Stimulated activated CD4-positive, alpha-beta T cell treated with anti-CD3 and anti-CD28 coated beads, TNF-alpha, amount 100 ng/mL, for 24 hours (primary cell): ENCODE data around the gene AGAP1.

Experiments
- DNase-seq, 3 experiments: peaks; one replicate each; pipeline ENCODE4 v3.0.0-alpha.2; 2020; ENCODE audit warnings: low read depth in 3 of 3

AGAP1 gene

DNA sequence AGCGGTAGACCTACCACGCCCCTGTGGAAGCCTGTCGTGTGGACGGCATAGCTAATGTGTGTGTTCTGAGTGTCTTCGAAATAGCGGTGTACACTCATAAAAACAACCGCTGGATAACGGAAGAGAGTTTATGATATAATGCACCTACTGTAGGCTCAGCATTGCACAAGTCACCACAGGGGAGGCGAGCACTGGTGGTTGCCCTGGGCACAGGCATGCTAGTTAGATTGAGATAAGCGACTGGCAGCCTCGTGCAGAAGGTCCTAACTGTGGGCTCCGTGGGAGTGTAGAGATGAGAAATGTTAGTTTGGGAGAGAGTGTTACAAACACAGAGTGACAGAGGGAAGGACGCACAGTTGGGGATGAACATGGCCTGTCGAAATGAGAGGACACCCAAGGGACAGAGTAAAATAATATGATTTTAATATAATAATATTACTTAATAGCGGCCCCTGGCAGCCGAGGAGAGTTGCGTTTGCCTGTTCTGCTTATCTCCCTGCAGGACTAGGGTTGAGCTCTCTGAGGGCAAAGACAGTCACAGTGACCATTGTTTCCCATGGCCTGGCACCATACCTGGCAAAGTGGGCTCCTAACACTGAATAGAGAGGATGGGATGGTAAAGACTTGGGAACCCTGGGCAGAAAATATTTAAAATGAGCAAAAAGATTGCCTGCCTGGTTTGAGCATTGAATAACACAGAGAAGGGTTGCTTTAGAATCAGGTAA, 470.2 kb downstream of the AGAP1 start:
- no peak for DNase-seq

DNA sequence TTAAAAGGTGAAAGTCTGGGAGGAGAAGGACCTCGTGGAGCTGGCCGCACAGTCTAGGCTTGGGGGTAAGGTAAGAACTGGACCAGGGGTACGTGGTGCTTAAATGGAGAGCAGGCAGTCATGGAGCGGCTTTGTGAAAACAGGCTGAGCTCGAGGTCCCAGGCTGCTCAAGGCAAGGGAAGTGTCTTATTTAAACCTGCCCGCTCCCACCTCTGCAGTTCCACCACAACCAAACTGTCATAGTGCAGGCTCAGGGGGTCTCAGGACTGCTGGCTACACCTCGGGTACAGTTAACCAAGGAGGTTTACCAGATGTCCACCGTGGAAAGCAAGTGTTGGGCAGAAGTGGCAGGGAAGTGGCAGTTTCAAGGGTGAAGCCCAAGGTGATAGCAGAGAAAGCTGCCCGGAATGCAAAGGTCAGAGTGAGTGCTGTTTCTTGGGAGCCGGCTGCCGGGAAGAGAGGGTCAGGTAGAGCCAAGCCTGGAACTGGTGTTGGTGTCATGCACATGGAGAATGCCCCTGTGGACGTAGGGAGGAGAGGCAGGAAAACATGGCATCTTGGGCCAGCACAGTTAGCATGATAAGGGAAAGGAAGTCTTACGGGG, 471.0 kb downstream of the AGAP1 start:
- DNase-seq = no peak

DNA sequence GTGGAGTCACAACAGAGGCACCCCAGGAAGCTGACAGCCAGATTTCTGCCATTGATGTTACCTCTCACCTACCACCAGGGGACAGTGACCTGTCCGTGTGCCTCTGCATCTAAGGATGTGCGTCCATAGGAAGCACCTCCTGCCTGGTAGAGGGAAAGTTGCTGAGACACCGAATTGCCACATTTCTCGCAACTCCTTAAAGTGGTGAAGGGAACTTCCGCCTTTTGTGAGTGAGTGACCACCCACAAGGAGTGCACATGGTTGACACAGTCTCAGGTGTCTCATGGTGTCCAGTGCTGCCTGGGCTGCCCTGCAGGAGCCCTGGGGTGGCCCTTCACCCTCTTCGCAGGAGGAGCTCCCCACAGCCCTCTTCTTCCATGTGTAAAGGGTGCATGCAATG, 472.6 kb downstream of the AGAP1 start:
- DNase-seq = no peak

DNA sequence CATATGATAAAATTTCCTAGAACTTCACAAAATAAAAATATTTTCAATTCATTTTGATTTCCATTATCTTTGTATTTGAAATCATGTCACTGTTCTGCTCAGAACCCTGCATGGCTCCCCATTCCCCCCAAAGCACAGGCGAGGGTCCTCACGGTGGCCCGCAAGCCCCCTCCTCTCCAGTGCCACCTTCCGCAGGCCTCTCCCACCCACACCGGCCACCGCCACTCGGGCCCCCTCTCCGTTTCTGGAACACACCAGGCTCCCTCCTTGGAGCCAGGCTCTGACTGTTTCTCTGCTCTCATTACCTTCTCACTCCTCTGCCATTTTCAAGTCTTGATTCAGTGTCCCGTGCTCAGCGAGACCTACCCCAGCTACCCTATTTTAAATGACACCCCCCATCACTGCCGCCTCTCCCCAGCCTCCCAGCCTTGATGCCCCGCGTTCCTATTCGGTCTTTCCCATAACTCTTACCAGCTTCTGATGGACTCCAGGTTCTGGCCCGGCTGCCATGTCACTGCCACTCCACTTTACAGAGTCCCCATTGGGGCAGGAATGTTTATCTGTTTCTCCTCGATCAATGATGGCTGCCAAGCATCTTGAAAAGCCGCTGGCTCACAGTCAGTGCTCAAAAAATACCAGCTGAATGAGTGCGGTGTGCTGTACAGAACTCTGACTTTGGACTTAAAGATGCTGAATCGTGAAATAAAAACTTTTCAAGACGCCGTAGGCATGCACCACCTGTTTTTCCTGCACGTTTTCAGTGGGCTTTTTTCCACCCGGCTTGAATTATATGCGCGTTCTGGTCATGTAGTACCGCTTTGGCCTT, 473.3 kb downstream of the AGAP1 start:
- no peak for DNase-seq

DNA sequence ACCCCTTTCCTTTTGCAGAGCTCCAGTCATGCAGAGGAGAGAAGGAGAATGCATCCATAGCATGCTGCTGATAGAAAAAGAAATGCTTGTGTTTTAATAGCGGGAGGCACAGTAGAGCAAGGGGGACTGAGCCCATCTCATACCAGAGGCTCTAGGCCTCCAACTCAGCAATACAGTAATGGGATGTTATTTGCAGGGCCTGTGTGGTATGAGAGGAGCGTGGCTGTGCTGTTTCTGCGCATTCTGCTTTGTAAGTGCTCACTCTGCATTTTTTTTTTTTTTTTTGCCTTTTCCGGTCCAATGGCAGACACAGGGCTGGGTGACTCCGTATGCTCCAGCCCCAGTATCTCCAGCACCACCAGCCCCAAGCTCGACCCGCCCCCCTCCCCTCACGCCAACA, 474.3 kb downstream of the AGAP1 start:
- DNase-seq = no peak

DNA sequence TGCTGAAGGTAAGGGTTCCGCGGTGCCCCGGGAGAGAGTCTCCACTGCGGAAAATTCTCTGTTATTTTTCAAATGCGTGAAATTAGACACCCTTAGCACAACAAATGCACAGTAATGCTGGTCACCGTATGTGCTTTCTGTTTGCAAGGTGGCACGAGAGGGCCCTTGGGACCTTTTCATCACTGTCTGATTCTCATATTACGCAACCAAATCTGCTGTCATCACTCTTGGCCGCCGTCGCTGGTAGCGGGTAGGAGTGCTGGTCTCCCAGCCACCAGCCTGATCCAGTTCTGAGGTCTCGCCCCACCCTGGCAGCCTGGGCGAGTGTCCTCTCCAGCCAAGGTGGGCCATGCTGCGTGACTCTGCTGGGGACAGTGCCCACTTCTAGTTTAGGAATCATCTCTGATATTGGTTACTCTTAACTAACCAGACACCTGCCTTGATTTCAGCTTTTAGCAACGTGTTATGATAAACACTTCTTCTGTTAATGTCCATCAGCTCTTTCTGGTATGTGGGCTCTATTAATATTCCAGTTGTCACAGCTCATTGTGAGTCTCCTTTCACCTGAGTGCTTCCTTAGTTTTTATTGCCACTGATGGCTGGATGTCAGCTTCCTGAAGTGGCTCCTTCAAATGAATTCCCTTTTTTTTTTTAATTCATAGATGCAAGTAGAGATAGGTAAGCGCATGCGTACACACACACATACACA, 474.9 kb downstream of the AGAP1 start:
- DNase-seq = no peak

DNA sequence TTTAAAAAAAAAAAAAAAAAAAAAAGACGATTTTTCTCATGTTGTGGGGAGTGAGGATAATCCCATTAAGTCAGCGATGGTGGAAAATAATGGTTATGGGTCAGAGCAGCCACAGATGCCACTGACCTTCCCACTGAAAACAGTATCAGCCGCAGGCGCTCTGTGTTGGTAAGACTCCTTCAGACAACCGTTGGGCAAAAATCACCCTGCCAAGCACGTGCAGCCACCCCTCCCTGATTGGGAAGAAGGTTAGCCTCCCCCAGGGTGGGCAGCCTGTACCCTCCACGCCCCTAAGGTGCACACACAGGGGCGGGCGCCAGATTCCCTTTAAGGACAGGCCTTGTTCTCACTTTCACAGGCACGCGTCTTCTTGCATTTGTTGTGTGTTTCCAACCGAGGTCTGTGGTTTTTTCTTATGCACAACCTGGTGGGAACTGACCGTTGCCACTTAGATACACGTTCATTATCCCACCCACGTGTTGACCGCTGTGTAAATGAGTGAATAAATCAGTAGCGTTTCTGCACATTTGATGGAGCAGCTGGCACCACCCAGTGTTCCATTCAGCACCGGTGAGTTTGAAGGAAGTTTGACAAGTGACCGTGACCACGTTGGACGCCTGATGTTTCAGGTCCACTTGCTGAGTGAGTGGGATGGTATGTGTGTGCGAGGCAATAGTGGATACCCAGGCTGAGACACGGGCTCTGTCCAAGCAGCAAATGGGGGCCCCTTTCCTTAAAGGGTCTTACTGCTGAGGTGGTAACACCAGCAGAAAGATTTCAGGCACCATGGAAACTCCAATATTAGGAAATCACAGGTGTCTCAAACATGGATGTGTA, 476.6 kb downstream of the AGAP1 start:
- DNase-seq = no peak

DNA sequence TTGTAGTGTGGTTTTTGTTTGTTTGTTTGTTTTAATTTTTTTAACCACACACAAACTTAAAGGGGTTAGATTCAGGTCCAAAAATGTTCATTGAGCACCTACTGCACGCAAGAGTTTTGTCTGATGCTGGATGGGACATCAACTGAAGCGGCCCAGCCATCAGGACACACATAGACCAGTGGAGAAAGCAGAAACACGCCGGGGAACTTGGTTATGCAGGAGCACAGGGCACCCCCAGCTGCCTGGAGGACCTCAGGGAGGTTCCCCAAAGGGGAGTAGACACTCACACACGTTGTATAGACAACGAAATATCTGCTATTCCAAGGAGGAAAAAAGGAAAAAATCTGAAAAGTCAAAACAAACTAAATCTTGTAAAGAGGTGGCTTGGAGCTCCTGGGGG, 482.7 kb downstream of the AGAP1 start:
- no peak for DNase-seq

DNA sequence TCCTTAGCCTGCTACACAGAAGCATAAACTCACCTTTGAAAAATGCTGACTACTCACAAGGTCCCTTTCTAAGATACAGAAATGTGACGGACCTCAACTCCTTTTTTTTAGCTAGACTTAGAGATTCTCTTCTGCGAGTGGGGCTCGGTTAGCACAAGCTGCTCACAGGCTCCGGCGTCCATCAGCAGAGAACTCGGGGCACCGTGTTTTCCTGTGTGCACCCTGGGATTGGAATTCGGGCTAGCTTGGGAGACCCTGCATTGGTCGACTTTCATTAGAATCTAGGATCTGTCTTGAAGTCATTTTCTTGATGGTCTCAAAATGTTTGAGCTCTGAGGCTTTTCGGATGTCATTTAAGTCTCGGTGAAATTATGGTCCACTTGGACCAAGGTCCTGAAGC, 483.1 kb downstream of the AGAP1 start:
- no peak for DNase-seq

DNA sequence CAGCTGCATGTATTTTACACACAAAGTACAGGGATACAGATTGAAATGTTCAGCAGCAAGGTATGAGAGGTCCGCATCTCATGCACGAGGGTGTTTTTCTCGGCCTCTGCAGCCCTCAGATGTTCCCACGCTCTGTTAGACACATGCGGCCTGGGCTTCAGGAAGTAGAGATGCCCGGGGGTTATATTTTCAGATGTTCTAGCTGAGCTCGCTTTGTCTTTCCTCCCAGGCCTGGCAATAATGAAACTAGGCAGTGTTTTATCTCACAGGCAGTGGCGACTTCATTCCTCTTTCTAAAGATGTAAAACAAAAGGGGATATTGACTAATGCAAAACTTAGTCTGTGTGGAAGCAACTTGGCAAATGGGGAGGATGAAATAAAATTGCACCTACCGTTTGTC, 483.6 kb downstream of the AGAP1 start:
- DNase-seq = no peak

DNA sequence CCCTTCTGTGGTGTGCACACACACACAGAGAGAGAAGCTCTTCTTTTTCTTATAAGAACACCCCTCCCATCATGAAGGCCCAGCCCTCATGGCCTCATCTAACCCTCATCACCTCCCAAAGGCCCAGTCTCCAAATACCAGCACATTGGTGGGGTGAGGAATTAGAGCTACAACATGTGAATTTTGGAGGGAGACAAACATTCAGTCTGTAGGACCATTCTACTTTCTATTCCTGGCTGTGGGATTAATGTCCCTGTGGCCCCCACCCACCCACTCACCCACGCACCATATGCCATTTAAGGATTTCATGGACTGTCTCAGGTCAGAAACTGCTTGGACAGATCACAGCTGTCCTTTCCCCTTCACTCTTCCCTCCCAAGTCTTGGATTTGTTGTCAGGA, 484.2 kb downstream of the AGAP1 start:
- no peak for DNase-seq

DNA sequence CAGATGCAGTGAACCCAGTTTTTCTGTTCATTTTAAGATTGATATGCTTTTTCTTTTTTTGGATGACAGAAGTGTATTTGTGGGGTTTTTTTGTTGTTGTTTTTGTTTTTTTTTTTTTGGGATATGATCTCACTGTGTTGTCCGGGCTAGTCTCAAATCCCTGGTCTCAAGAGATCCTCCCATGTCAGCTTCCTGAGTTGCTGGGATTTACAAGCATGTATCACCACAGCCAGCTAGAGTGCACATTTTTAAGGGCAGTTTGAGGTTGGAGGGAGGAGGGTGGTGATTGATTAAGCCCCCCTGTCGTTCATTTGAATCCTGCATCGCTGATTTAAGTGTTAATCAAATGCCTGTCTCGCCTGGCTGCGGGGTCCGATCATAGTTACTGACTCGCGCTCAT, 485.2 kb downstream of the AGAP1 start:
- DNase-seq = no peak

DNA sequence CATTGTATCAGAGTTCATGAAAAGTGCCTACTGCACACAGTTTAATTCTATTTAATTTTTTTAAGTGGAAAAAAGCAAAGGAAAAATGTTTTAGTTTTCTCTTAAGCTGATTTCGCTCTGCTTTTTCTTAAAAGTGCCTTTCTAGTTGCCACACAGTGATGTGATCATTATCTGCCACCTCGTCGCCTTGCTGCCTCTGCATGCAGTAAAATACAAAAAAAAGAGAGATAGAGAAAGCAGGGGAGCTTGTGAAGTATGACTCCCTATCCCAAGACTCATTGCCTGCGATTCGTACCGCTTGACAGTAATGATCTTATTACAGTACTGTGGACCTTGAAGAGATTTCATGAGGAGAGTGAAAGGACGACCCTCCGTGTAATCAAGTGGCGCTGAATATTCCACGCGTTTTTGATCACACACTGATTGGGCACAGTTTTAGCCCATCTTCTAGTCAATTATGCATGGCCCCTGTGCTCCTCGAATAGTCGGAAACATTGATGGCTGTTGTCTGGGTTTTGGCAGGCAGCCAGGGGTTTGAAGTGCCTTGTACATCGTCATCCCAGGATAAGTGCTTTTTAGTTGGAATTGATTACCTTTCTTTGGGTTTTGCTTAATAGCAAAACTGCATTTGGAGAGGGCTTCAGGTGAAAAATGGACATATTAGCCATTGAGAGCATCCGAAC, 486.1 kb downstream of the AGAP1 start:
- DNase-seq = no peak

DNA sequence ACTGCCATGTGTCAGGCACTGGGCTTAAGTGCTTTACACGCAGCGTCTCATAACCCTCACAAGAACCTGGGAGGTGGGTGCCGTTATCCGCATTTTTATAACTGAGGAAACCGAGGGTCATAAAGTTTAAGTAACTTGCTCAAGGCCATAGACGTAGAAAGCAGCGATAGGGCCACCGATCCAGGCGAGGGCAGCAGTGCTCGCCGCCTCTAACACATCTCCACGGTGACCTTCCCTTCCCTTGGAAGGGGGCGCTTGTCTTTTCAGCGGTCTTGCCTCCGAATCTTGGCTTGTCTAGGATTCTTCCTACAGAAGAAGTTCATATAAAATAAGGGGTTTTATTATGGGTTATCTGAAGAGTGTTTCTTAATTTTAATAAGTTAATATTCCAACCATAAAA, 487.8 kb downstream of the AGAP1 start:
- no peak for DNase-seq

DNA sequence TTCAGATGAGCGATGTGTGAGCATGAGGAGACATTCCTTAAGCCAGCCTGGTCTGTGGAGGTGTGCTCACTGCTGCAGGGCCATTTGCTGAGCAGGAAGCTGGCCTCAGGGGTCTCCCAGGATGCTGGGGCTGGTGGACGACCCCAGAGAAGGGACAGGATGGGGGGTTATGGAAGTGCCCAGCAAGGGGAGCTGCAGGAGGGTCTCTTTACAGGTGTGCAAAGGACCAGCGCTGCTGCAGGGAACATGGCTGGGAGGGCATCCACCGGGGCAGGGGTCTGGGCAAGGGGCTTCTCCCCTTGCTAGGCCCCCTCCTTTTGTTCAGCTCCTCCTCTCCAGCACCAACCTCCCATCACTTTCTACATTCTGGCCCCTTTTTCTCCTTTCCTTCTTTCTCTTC, 489.2 kb downstream of the AGAP1 start:
- no peak for DNase-seq

DNA sequence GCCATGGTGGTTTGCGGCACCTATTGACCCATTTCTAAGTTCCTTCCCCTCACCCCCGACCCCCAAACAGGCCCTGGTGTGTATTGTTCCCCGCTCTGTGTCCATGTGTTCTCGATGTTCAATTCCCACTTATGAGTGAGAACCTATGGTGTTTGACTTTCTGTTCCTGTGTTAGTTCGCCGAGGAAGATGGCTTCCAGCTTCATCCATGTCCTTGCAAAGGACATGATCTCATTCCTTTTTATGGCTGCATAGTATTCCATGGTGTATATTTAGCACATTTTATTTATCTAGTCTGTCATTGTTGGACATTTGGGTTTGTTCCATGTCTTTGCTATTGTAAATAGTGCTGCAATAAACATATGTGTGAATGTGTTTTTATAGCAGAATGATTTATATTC, 490.7 kb downstream of the AGAP1 start:
- no peak for DNase-seq

DNA sequence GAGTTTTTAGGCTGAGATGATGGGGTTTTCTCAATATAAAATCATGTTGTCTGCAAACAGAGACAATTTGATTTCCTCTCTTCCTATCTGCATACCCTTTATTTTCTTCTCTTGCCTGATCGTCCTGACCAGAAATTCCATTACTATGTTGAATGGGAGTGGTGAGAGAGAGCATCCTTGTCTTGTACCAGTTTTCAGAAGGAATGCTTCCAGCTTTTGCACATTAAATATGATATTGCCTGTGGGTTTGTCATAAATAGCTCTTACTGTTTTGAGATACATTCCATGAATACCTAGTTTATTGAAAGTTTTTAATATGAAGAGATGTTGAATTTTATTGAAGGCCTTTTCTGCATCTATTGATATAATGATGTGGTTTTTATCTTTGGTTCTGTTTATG, 492.5 kb downstream of the AGAP1 start:
- DNase-seq = no peak

DNA sequence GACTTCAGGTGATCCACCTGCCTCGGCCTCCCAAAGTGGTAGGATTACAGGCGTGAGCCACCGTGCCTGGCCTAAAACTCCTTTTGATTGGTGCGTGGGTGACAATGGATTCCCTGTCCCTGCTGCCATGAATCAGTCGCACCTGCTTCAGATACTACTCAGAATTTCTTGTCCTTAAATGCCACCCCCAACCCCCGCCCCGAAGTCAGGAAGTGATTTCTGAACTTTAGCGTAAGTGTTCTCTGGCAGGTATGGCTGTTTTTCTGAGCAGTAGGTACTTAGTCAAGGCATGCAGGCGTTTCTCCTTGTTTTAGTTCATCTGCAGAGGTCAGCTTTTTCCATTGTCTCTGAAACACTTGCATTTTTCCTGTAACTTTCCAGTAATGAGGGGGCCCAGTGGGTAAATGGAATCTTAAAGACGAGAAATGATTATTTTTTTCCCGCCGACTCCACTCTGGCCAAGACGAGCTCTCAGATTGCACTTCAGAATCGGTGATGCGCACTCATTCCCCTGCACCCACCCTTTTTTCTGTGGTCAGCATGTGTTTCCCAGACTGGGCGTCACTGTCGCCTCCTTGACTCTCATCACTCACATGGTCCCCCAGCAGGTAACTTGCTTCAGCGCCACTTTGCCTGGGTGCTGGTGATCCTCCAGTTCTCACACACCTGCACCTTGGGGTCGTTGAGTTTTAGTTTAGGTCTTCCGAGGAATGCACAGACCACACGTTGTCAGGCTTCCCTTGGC, 494.6 kb downstream of the AGAP1 start:
- DNase-seq = no peak

DNA sequence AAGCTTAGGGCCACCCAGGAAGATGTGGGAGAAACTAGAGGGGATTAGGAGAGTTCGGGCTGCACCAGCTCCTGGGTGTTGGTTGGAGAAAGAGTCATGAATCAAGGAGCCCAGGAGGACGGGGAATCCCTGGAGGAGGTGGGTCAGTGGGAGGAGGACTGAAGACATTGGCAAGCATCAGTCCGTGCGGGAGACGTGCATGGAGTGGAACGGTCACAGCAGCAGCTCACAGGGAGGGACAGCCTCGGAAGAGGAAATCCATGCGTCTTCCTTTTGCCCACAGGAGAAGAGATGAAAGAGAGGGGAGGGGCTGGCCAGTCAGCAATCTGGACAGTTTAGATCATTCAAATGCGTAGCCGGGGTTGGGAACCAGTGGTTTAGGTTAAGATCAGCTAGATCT, 495.7 kb downstream of the AGAP1 start:
- DNase-seq = no peak

DNA sequence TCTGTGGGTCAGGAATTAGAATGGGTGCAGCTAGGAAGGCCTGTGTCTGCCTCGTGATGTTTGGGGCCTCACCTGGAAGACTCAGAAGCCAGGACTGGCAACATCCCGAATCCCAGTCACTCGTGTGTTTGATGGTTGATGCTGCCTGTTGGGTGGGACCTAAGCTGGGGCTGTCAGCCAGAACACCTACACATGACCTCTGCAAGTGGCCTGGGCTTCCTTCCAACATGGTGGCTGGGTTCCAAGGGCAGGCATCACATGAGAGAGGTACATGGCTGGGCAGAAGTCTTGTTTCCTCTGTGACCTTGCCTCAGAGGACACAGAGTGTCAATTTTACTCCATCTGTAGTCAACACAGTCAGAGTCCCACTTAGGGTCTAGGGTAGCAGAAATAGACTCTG, 496.5 kb downstream of the AGAP1 start:
- no peak for DNase-seq
